GM12801 (cell line): ENCODE measurements around the gene KLK1.

Experiments
- CTCF ChIP-seq: IDR thresholded peaks from one replicate; pipeline ENCODE4 v1.5.1; 2011; ENCODE audit warnings: control low read depth; ENCODE audit not compliant: insufficient read length; ENCODE audit errors: extremely low read depth

KLK1 gene

GRCh38 chr19:50827476-50827875 lies 3.9 kb upstream of the KLK1 start:
- no peak for TF ChIP-seq CTCF

GRCh38 chr19:50826492-50827240 lies 3.1 kb upstream of the KLK1 start:
- no peak for TF ChIP-seq CTCF

GRCh38 chr19:50822661-50823208 lies 852 bp downstream of the KLK1 start:
- no peak for TF ChIP-seq CTCF

- no peak for TF ChIP-seq CTCF
Measured at GRCh38 chr19:50821622-50822021, 2.0 kb downstream of the KLK1 start.

- no peak for TF ChIP-seq CTCF
Measured at GRCh38 chr19:50821248-50821612, 2.4 kb downstream of the KLK1 start.

- no peak for TF ChIP-seq CTCF
Measured at GRCh38 chr19:50820549-50821247, 2.9 kb downstream of the KLK1 start.

- no peak for TF ChIP-seq CTCF
Measured at GRCh38 chr19:50820086-50820485, 3.5 kb downstream of the KLK1 start.
